CD14-positive monocyte (primary cell): Measurements from ENCODE around the gene CHN1. TPM values are rescaled to one million over a fixed set of nuclear protein-coding genes. Genes with fewer than 3 reads are reported as not detected.

Experiments used
- DNase-seq, 3 donors: peaks; one replicate each; pipeline ENCODE4 v3.0.0-alpha.2; 2011 to 2022
- H2AFZ ChIP-seq: 2 replicates; pipeline ENCODE4 v1.6.0; 2012; ENCODE audit warnings: mild to moderate bottlenecking, low read depth, low read length, inconsistent platforms; ENCODE audit not compliant: insufficient read depth, poor library complexity, severe bottlenecking
- H3K27ac ChIP-seq, 2 donors: 1 replicate in 1 of 2; 2 replicates in 1 of 2; pipeline ENCODE4 v1.5.1; 2012 to 2013; ENCODE audit warnings: low read length in 2 of 2, control low read depth in 1 of 2, inconsistent platforms in 1 of 2, low read depth in 1 of 2, mild to moderate bottlenecking in 1 of 2
- H3K27me3 ChIP-seq, 2 donors: one replicate each; pipeline versions ENCODE4 v1.6.0 to v1.6.1; 2011 to 2013; ENCODE audit warnings: low read length in 2 of 2; ENCODE audit not compliant: control insufficient read depth in 2 of 2, insufficient read depth in 2 of 2
- H3K36me3 ChIP-seq, 2 donors: replicated peaks in 1 of 2; 1 replicate in 1 of 2; 2 replicates in 1 of 2; pipeline versions ENCODE4 v1.5.1 to v1.6.1; 2012 to 2013; ENCODE audit warnings: low read length in 2 of 2, control low read depth in 1 of 2, inconsistent platforms in 1 of 2, mild to moderate bottlenecking in 1 of 2; ENCODE audit not compliant: insufficient read depth in 2 of 2, control insufficient read depth in 1 of 2
- H3K4me1 ChIP-seq, 2 donors: 1 replicate in 1 of 2; 2 replicates in 1 of 2; pipeline versions ENCODE4 v1.5.1 to v1.6.1; 2012 to 2013; ENCODE audit warnings: low read length in 2 of 2, control low read depth in 1 of 2, inconsistent platforms in 1 of 2, mild to moderate bottlenecking in 1 of 2, moderate library complexity in 1 of 2; ENCODE audit not compliant: insufficient read depth in 2 of 2, control insufficient read depth in 1 of 2
- H3K4me2 ChIP-seq: replicated peaks from 2 replicates; pipeline ENCODE3; 2012; ENCODE audit warnings: low read length, moderate library complexity, mild to moderate bottlenecking; ENCODE audit not compliant: poor library complexity, severe bottlenecking; ENCODE audit errors: extremely low read depth
- H3K4me3 ChIP-seq, 3 experiments: fragments of 200-600 bp in 1 of 3; sonication (generic) in 1 of 3; replicated peaks in 1 of 3; 1 replicate in 2 of 3; 2 replicates in 1 of 3; pipeline ENCODE4 v1.5.1; 2011 to 2013; ENCODE audit warnings: low read length in 3 of 3, mild to moderate bottlenecking in 3 of 3, control low read depth in 2 of 3, low read depth in 2 of 3, inconsistent platforms in 1 of 3, moderate library complexity in 1 of 3
- H3K79me2 ChIP-seq: 2 replicates; pipeline ENCODE4 v1.6.0; 2012; ENCODE audit warnings: mild to moderate bottlenecking, control low read depth, inconsistent platforms, low read length, moderate library complexity; ENCODE audit not compliant: insufficient read depth
- H3K9ac ChIP-seq: 2 replicates; pipeline ENCODE4 v1.6.0; 2017; ENCODE audit warnings: low read length, mild to moderate bottlenecking; ENCODE audit not compliant: insufficient read depth, poor library complexity, severe bottlenecking
- H3K9me3 ChIP-seq, 2 donors: replicated peaks in 1 of 2; 1 replicate in 1 of 2; 2 replicates in 1 of 2; pipeline versions ENCODE4 v1.5.1 to v1.6.1; 2012 to 2013; ENCODE audit warnings: low read length in 2 of 2, control low read depth in 1 of 2; ENCODE audit not compliant: control insufficient read depth in 1 of 2, insufficient read depth in 1 of 2
- H4K20me1 ChIP-seq: 2 replicates; pipeline ENCODE4 v1.6.0; 2012; ENCODE audit warnings: mild to moderate bottlenecking, low read length, control low read depth, moderate library complexity; ENCODE audit not compliant: insufficient read depth
- H3K27ac Mint-ChIP-seq, 7 donors: one replicate each; pipeline ENCODE4 v1.8.0; 2020; ENCODE audit warnings: mild to moderate bottlenecking in 7 of 7, mixed read lengths in 7 of 7, moderate library complexity in 6 of 7, inconsistent platforms in 2 of 7
- H3K27me3 Mint-ChIP-seq, 3 donors: one replicate each; pipeline ENCODE4 v1.8.0; 2021 to 2022; ENCODE audit warnings: low read depth in 3 of 3, mild to moderate bottlenecking in 3 of 3, mixed read lengths in 3 of 3, moderate library complexity in 3 of 3, inconsistent platforms in 1 of 3
- H3K36me3 Mint-ChIP-seq, 2 donors: one replicate each; pipeline ENCODE4 v1.8.0; 2020; ENCODE audit warnings: mixed read lengths in 2 of 2, inconsistent platforms in 1 of 2, mild to moderate bottlenecking in 1 of 2
- H3K4me1 Mint-ChIP-seq: one replicate; pipeline ENCODE4 v1.8.0; 2020; ENCODE audit warnings: mild to moderate bottlenecking, mixed read lengths
- H3K4me3 Mint-ChIP-seq, 2 donors: one replicate each; pipeline ENCODE4 v1.8.0; 2020; ENCODE audit warnings: mild to moderate bottlenecking in 2 of 2, mixed read lengths in 2 of 2, moderate library complexity in 1 of 2
- H3K9me3 Mint-ChIP-seq, 7 donors: one replicate each; pipeline ENCODE4 v1.8.0; 2020 to 2022; ENCODE audit warnings: mixed read lengths in 7 of 7, mild to moderate bottlenecking in 6 of 7, moderate library complexity in 6 of 7, inconsistent platforms in 2 of 7
- WGBS: methylation state at CpG from one replicate; pipeline ENCODE4 v1.1.5; 2013; ENCODE audit warnings: missing lambda C conversion rate; ENCODE audit not compliant: insufficient coverage; 5-methylcytosine and 5-hydroxymethylcytosine counted together
- intact Hi-C, 2 donors: fragments of 100-400 bp; cut with micrococcal nuclease; formaldehyde crosslinking; loops; one replicate each; pipeline versions ENCODE4 v1.15.0 to v1.15.1; 2023
- polyA plus RNA-seq, 3 donors: library from polyadenylated mRNA; depleted of rRNA in 1 of 3; unstranded in 2 of 3; stranded (reverse) in 1 of 3; fragments of 300-500 nt in 2 of 3; fragments of >200 nt in 1 of 3; fragmentation: Illumina TruSeq in 2 of 3; gene quantifications; 1 replicate in 2 of 3; 2 replicates in 1 of 3; pipeline ENCODE4 v1.2.3, GENCODE V29; 2012 to 2021
- TF ChIP-seq, protein P1 (sequence below): fragments of 200-600 bp; IDR thresholded peaks from one replicate; pipeline ENCODE4 v1.8.0; 2022; ENCODE audit warnings: antibody characterized with exemption, mild to moderate bottlenecking

Gene CHN1
- polyA plus RNA-seq, 3 donors, result 0.36 TPM; not detected in 2

DNA sequence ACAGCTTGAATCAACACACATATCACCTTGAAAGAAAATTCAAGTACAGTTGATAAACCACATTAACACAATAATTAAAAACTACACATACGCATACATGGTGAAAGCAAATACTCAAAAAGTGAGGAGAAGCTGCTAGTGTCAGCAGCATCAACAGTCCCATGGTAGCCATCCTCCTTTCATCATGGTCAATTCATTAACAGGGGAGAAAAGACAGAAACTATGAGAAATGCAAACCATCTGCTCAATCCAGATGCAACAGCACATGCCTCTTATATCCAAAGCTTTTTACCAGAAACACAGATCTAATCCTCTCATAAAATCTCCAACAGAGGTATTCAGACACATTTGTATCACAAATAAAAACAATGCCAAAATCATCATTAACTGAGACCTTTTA is 159.0 kb downstream of the CHN1 start:
- H3K4me2 ChIP-seq, result no peak overlapping the region

DNA sequence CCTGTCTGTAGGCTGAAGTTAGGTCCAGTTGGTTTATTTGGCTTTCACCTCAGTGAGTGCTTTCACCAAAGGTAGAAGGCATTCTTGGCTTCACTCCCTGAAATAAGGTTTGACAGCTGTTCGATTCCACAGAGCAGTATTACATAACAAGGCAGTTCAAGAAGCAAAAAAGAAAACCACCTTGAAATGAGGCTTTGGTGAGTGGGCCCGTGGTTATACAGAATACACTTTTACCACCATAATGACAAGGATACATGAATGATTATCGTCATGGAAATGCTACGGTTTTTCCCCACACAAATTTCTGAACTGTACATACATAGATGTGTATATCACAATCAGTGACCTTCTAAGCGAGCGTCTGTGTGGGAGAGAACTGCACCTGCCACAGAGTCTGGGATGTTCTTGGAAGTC is 160.9 kb downstream of the CHN1 start:
- H4K20me1 ChIP-seq, result no peaks in the 10 kb centered on the region
- no peak overlapping the region for H3K4me3 Mint-ChIP-seq
- H3K27me3 ChIP-seq, result no peaks in the 10 kb centered on the region
- peaks cover 2 to 7% (median 2%) of the 10 kb centered on the region in 3 donors for H3K27me3 Mint-ChIP-seq
- H3K9me3 ChIP-seq, result no peaks in the 10 kb centered on the region
- no peak overlapping the region for H3K27ac ChIP-seq
- no peak overlapping the region for H3K4me2 ChIP-seq
- 90% methylated on average over 3 of the region's 6 CpGs for WGBS
- no peaks in the 10 kb centered on the region for H3K36me3 Mint-ChIP-seq
- intact Hi-C loops, result no loop called here
- no peak for DNase-seq
- no peaks in the 10 kb centered on the region for H3K79me2 ChIP-seq
- TF ChIP-seq, protein P1, sequence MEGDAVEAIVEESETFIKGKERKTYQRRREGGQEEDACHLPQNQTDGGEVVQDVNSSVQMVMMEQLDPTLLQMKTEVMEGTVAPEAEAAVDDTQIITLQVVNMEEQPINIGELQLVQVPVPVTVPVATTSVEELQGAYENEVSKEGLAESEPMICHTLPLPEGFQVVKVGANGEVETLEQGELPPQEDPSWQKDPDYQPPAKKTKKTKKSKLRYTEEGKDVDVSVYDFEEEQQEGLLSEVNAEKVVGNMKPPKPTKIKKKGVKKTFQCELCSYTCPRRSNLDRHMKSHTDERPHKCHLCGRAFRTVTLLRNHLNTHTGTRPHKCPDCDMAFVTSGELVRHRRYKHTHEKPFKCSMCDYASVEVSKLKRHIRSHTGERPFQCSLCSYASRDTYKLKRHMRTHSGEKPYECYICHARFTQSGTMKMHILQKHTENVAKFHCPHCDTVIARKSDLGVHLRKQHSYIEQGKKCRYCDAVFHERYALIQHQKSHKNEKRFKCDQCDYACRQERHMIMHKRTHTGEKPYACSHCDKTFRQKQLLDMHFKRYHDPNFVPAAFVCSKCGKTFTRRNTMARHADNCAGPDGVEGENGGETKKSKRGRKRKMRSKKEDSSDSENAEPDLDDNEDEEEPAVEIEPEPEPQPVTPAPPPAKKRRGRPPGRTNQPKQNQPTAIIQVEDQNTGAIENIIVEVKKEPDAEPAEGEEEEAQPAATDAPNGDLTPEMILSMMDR, result no peak
- H3K4me3 ChIP-seq, result no peak overlapping the region
- peaks cover 5% of the 10 kb centered on the region for H3K4me1 Mint-ChIP-seq
- no peak overlapping the region for H3K9ac ChIP-seq
- H3K36me3 ChIP-seq, result no peaks in the 10 kb centered on the region
- H3K27ac Mint-ChIP-seq, result no peak overlapping the region
- no peaks in the 10 kb centered on the region for H3K4me1 ChIP-seq
- H2AFZ ChIP-seq, result no peak overlapping the region
- H3K9me3 Mint-ChIP-seq, result no peaks in the 10 kb centered on the region

More for the DNA sequence above, 159.0 kb downstream of the CHN1 start:
- Mint-ChIP-seq H3K27ac (no peak overlapping the region), H3K4me3 (no peak overlapping the region), H3K36me3 (no peaks in the 10 kb centered on the region), H3K9me3 (peaks cover 0 to 2% (median 0%) of the 10 kb centered on the region in 7 donors), H3K27me3 (peaks cover 0 to 7% (median 2%) of the 10 kb centered on the region in 3 donors), H3K4me1 (peaks cover 5% of the 10 kb centered on the region)
- no peaks in the 10 kb centered on the region for H3K27me3 ChIP-seq
- H3K27ac ChIP-seq, result no peak overlapping the region
- WGBS, result no CpG with 5 or more reads among the region's 1 CpG
- TF ChIP-seq, protein P1, result no peak
- no peak for DNase-seq
- no peaks in the 10 kb centered on the region for H3K36me3 ChIP-seq
- H2AFZ ChIP-seq, result no peak overlapping the region
- no peaks in the 10 kb centered on the region for H3K9me3 ChIP-seq
- no peaks in the 10 kb centered on the region for H3K4me1 ChIP-seq
- no peaks in the 10 kb centered on the region for H4K20me1 ChIP-seq
- H3K79me2 ChIP-seq, result no peaks in the 10 kb centered on the region
- intact Hi-C loops, result no loop called here
- H3K9ac ChIP-seq, result no peak overlapping the region
- no peak overlapping the region for H3K4me3 ChIP-seq
